ENCODE measurements around the gene ZAP70.
"Not testable (repeated sequence)": the region's sequence is repeated elsewhere in the genome, so short reads cannot be mapped to it uniquely, and the experiment has no call there.

Gene ZAP70

GRCh38 chr2:97713296-97714083 lies at the start of gene ZAP70:
Gene ZAP70 (plus strand): TSS chr2:97713576. CDS start chr2:97724037, 10,461 bp downstream.
- DNase-seq, result peak; percentile 71

DNA sequence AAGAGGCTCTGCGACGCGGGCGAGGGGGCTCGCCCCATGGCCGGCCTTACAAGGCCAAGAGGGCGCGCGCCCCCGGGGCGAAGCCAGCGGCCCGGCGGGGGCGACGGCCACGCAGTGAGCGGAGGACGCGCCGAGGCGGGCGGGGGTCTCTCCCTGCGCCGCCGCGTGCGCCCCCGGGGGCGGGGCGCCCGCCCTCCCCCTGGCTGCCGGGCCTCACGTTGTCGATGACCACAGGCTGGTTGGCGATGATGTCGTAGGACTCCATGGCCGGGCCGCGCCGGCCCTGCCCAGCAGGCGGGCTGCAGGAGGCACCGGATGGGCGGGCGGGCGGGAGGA lies 49.8 kb upstream of the ZAP70 start:
- DNase-seq, result no peak

DNA sequence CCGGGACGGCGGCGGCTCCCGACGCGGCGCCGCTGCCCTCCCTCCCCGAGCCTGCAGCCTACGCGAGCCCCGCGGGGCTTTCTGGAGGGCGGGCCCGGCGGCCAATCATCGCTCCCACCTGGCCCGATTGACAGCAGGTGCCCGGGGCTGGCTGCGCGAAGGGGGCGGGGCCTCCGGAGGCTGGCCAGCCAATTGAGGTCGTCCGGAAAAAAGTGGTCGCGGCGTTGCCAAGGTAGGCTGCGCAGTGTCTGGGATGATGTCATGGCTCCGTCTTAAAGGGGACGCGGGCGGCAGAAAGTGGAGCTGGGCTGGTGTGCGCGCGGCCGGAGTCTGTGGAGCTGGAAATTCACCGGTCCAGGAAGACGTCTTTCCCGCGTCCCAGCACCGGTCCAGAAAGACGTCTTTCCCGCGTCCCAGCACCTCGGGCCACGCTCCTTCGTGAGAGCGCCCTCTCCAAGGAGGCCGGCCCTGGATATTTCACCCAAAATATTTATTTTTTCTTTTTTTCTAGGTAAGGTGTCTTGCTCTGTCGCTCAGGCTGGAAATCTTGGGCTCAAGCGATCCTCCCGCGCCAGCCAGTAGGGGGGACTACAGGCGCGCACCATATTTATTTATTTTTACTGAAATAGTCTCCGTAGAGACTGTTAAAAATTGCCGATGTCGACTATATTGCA lies 49.3 kb upstream of the ZAP70 start, which contains the start of gene ACTR1B:
Gene ACTR1B, minus strand, starts transcription at position 83 of the 674 bp plus-strand sequence. CDS start 154 bp downstream, outside the sequence.
- DNase-seq, result peak; percentile 97

DNA sequence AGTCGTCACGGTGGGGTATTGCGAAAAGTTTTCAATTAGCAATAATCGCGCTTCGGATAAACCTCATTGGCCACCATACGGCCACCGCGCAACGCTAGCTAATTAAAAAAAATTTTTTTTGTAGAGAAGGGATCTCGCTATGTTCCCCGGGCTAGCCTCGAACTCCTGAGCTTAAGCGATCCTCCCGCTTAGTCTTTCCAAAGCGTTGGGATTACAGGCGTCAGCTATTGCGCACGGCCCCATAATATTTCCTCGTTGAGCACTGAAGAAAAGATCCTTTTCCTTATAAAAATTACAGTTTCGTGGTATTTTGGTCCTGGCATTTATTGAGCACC lies 48.8 kb upstream of the ZAP70 start:
- no peak for DNase-seq

DNA sequence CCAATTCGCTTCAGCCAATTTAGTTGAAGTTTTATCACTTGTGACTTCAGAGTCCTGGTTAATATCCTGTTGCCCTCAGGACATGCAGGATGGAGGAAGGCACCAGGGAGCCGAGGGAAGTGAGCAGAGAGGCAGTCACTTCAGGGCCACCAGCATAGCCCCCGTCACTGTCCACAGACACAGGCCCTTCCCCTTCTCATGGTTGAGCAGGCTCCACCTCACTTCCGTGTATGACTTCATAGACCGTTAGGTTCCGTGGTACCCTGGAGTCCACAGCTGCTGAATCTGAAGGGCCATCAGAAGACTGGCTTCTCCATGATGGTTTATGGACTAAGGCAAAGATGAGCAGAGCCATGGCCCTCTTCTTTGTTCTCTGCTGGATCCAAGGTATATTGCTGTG lies 43.9 kb upstream of the ZAP70 start, which contains the start of gene C2orf92:
Gene C2orf92, plus strand, starts transcription at position 266 of the 400 bp plus-strand sequence. Its CDS starts 76 bp downstream, at position 342.
- no peak for DNase-seq

- DNase-seq, result no peak
These were observed 42.9 kb upstream of the ZAP70 start for GRCh38 chr2:97670471-97670870.

- DNase-seq, result no peak
These were observed 41.9 kb upstream of the ZAP70 start for GRCh38 chr2:97671526-97671925.

- not testable (repeated sequence) for DNase-seq
These were observed 40.7 kb upstream of the ZAP70 start for GRCh38 chr2:97672606-97673140.

DNA sequence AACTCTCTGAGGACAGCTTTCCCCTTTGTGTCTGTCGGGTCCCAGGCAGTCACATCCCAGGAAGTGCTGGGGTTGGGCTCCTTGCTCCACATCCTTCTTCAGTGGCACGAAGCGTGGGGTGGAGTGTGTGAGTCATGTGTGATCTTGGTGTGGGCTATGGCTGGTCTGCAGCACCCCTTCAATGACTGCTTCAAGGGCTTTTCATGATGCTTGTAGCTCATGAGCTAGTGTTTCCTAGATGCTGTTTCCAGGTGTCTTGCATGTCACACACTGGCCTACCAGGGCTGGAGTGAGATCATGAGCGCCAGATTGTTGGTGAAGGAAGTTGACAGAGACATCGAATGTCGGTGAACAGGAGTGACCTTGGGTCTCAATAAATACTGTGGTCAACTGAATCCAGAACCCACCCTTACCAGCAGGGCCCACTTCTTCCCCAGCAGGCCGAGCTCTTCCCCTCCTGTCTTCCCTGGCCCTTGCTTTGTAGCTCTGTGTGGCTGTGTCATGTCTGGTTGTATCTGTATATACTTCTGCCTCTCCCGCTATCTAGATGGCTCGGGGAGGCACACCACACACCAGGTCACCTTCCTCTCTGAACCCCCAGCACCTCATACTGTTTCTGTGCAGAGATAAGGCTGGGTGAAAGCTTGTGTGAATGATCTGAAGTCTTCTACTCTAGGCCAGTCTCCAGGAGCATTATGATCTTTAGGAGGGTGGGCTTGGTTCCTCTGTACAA lies 40.0 kb upstream of the ZAP70 start:
- peak; percentile 61 for DNase-seq

DNA sequence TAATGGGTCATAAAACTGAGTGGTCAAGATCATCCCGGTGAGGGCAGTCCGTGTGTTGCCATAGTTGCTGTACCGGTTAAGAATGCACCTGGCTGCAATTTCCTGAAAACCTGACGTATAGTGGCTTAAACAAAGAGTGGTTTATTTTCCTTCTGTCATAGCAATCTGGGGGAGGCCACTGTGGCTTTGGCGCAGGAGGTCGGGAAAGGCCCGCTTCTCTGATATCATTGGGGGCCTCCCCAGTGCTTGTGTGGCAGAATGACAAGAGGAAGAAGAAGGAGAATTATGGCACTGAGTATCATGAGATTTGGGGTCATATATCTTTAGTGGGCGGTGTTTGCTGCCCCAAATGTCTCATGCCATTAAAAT lies 39.5 kb upstream of the ZAP70 start:
- peak; percentile 71 for DNase-seq

GRCh38 chr2:97675430-97676113 lies 37.8 kb upstream of the ZAP70 start:
- no peak for DNase-seq

GRCh38 chr2:97676620-97677019 lies 36.8 kb upstream of the ZAP70 start:
- no peak for DNase-seq

DNA sequence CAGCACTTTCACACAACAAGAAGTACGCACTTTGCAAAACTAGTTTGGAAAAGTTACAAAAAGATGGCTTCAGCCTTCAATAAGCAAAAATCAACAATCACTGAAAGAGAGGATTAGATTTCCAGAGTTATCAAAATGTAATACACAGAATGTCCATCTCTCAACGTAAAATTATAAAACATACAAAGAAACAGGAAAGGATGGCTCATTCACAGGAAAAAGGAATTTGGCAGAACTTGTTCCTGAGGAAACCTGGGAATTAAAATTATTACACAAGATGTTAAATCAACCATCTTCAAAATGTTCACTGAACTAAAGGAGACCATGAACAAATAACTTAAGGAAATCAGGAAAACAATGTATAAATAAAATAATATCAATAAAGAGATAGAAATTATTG lies 35.9 kb upstream of the ZAP70 start:
- DNase-seq, result no peak

DNA sequence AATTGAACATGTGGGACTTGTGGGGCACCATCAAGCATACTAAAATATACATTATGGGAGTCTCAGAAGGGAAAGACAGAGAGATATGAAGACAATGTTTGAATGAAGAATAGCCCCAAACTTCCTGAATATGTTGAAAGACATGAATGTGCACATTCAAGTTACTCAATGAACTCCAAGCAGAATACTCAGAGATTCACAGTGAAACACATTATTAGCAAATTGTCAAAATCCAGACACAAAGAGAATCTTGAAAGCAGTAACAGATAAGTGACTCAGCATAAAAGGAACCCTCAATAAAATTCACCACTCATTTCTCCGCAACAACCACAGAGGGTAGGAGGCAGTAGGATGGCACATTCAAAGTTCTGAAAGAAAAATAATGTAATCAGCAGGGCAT lies 35.1 kb upstream of the ZAP70 start:
- no peak for DNase-seq

- DNase-seq, result not testable (repeated sequence)
These were observed 26.1 kb upstream of the ZAP70 start for GRCh38 chr2:97687235-97687634.

GRCh38 chr2:97688062-97688827 lies 25.1 kb upstream of the ZAP70 start:
- DNase-seq, result no peak

DNA sequence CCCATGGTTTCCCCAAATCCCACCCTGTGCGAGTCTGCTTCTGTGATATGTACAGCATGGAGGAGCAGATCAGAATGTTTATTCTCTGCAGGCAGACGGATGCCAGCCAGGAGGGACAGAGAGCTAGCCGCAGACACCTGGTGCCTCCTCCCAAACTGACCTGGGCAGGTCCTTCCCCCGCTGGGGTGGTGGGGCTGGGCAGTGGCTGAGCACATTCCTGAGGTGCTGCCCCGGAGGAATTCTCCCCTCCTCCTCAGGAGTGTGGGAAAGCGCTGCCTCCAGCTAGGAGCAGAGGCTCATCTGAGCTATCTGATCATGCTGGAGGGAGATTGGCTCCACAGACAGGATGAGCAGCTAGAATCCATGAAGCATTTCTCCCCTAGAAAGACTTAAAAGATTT lies 22.2 kb upstream of the ZAP70 start:
- no peak for DNase-seq

- DNase-seq, result no peak
These were observed 19.9 kb upstream of the ZAP70 start for GRCh38 chr2:97693476-97693875.

DNA sequence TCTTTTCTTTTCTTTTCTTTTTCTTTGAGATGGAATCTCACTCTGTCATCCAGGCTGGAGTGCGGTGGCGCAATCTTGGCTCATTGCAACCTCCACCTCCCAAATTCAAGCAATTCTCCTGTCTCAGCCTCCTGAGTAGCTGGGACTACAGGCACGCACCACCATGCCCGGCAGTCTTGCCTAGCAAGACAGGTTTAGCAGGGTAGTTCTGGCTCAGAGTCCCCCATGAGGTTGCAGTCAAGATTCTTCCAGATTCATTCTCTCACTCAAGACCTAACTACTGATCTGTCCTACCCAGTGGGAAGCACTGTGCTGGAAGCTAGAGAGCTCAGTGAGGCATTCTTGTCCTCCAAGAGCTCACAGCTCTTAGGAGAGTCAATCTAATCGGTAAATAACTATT lies 17.6 kb upstream of the ZAP70 start:
- no peak for DNase-seq

- DNase-seq, result peak; percentile 98
These were observed 15.8 kb upstream of the ZAP70 start for GRCh38 chr2:97697252-97698235.

DNA sequence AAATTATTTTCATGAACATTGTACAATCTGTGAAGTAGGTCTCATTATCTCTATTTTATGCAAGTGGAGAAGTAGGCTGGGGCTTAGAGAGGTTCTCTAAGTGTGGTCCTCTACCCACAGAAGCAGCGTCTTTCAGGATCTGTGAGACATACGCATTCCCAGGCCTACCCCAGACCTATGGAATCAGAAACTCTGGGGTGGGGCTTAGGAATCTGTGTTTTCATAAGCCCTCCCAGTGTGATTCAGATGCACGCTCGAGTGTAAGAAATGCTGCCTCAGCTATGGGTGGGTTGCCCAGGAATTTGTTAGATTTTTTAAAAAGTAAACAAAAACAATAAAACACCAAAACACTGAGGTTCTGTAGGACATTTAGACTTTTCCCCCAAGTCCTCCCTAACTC lies 14.8 kb upstream of the ZAP70 start:
- no peak for DNase-seq

Measured in stimulated activated CD8-positive, alpha-beta memory T cell treated with anti-CD3 and anti-CD28 coated beads, Interleukin-4, amount 100 ng/mL, for 48 hours (primary cell).